GM18499 (cell line): ENCODE results near the gene FGFR2.

Experiments used
- ATAC-seq: cut with Tn5 transposase; IDR thresholded peaks from one replicate; pipeline ENCODE4 v1.9.1; 2021; ENCODE audit warnings: moderate number of reproducible peaks; ENCODE audit not compliant: insufficient read depth, unreplicated experiment

FGFR2 gene

DNA sequence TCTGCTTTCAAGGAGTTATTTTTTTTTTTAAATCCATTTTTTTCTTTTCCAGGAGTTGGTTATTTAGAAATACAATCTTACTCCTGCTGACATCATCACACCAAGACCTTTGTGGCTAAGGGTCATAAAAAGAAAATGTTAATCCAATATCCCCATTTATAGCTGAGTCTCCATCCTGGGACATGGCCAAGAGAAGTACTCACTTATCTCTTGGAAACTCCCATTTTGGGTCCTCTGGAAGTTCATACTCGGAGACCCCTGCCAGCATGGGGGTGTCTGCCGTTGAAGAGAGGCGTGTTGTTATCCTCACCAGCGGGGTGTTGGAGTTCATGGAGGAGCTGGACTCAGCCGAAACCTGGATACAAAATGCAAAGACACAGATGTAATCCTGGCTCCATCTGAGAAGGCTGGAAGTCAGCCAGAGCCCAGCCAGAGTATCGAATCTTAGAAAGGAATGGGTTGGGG is 94.6 kb downstream of the FGFR2 start:
- no peak for ATAC-seq

DNA sequence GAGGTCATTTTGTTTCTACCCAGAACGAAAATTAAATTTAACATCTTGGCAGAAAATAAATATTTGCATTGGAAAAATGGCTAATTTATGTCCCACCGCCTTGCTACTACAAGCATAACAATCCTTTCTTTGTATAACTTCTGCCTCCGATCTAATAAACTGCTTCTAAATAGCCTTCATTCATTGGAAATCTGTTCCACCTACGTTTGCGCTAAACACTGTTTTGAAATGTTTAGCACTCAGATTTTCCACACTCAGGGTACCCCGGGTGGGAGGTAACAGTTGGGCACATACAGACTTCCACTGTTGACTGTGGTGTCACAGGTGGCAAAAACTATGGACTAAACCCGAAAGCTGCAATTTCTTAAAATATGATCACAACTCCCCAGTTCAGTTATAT is 96.4 kb downstream of the FGFR2 start:
- no peak for ATAC-seq

DNA sequence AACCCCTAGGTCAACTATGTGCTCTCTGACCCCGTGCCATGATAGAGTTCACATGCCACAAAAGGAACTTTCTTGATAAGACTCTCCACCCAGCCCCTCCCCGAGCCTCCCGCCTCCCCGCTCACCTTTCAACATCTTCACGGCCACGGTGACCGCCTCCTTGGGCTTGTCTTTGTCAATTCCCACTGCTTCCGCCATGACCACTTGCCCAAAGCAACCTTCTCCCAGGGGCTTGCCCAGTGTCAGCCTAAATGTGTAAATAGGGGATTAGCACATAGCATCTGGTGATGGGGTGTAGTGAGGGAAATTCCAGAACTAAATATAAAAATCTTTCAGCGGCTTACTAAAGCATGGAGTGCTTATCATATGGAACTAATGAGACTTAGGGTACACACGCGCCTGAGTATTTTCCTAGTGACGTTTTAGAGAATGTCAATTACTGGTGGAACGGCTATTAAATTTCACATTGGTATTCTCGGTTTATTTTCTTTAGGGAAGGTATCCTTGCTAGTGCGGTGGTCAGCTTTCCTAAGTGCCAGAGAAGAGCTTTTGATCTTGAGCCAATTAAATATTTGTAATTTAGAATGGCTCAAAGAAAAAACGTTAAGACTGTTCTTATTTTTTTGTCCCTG is 97.4 kb downstream of the FGFR2 start:
- no peak for ATAC-seq

DNA sequence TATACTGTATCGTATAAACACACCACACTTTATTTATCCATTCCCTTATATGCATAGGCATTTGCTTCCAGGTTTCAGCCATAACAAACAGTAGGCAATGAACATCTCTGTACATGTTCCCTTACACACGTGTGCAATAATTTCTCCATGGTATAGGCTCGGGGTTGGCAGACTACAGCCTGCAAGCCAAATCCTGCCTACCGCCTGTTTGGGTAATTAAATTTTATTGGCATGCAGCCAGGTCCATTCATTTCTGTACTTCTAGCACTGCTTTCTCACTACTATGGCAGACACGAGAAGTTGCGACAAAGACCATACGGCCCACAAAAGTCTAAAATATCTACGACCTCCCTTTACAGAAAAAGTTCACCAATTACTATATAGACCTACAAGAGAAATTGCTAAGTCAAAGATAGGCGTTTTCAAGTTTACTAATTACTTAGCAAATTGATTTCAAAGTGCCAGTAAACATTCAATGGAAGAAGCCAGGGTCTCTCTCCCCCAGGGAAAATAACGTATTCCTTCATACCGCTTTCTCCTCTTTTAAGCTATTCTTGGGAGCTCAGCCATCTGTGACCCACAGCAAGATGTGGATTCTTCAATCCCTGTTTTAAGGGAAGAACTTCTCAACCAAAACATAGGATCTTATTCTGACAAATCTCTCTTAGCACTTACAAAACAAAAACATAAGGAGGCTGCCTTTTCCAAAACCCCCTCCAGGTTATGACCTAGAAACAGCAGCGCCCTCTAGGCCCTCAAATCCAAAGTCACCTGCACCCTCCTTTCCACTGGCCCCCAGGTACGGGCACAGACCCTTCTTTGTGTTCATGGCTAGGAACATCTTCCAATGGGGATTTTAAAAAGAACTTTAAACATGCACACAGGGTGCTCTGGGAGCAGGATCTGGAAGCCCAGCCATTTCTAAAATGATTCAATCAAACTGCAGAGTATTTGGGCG is 100.5 kb downstream of the FGFR2 start:
- ATAC-seq = no peak

DNA sequence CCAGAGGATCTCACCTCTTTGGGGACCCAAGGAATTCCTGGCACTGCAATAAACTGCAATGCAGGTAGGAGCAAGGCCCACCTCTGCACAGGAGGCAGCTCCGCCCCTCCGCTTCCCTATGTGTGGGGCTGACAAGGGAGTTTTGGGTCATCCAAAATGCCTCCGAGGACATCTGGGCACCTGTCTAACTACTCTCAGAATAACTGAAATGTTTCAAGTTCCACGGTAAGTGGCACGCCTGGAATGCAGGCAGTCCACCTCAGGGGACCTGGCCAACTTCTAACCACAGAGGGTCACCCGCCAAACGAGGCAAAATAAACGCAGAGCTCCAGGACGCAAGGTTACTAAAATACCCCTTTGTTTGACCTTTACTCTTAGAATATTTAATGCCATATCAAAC is 102.5 kb downstream of the FGFR2 start:
- no peak for ATAC-seq

DNA sequence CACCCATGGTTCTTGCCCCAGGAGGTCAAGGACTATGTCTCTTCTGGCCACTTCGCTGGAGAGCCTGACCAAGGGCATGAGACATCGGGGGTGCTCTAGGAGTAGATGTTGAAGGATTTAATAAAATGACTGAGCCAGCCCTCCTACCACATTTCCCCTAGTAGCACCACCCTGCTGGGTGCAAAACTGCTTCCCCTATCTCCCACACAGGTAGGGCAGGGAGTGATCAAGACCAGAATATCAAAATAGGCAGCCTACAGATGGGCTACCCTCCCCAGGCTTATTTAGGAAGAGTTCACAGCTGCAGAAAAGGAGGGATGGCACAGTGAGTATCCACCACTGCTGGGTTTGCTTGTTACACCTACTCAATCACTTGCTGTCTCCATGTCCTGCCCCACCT is 103.9 kb downstream of the FGFR2 start:
- no peak for ATAC-seq

DNA sequence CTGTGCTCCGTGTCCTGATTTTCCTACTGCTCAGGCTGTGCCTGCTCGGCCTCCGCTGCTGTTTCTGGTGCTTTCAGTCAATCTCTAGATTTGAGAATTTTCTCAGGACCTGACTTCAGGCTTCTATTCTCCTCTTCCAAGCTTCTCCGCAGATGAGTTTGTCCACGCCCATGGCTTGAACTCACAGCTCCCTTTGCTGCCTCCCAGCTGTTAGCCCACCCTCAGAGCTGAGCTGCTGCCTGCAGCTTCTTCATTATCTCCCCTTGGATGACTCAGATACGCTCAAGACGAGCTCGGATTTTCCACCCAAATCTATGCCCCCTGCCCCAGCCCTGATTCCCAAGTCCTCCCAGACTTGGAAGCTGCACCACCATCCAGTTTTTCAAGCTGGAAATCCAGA is 104.7 kb downstream of the FGFR2 start:
- ATAC-seq = no peak

DNA sequence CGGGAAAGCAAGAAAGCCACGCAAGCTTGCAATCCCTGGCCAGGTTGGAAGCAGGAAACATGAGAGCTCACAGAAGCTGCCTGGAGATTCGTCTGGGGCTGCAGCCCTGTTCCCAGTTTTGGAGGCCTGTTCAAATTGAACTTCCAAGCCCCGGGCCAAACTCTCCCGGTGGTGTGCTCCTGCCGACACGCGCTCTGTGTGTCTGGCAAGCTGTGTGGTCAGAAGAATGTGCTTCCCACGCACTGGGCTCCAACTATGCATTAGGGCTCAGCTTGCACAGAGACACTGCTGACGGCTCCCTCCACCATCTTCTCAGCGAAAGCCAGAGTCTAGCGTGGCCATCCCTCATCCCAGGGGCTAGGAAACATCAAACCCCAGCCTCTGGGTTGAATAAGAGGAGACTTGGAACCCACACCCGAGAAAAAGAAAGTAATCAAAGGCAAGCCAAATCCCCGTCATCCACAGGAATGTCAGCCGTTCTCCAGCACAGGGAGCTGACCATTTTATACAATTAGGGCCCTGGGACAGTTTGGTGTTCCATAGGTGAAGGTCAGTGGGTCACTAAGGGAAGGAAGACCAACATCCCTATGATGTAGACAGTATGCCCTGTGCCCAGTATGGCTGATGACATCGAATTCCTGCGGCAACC is 107.2 kb downstream of the FGFR2 start:
- ATAC-seq = no peak

DNA sequence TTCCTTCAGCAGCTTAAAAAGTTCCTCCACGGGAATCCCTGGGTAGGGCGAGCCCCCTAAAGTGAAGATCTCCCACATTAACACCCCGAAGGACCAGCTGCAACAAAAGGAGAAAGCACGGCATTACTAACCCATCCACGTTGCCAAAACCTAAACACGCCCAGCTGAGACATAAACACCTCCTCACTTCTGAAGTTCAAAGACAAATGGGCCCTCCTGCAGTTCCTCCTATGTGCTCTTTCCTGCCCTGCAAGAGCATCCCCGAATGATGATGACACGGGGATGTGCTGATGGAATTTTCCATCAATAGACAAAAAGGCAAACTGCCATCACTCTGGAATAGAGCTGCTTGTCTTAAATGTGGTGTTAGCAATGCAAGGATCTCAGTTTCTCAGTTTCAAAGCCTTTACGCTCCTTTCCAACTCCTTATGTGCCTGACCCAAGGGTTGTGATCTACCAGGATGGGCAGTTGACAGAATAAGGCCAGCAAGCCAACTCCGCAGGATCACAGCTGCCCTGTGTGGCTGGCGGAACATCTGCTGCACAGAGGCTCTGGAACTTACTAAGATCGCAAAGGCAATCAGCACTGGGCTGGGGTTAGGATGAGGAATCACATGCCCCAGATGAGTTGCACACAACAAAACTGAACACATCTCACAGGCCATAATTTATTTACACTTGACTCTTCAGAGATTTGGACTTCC is 112.7 kb downstream of the FGFR2 start:
- no peak for ATAC-seq

DNA sequence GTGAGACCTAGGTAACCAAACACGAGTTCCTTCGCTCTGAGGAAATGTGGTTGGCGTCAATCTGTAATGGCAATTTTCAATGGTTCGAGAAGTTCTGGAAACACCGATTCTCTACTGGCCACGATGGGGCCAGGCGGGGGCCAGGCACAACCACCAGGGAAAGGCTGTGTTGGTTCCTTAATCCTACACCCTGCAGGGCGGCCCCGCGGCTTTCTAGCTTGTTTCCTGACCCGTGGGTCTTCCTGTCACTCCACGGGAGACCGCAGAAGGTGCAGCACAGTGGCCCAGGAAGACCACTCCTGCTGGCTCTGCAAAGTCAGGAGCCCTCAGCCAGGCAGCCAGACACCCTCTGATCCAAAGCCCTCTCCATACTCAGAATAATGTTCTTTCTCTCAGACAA is 113.4 kb downstream of the FGFR2 start:
- no peak for ATAC-seq

DNA sequence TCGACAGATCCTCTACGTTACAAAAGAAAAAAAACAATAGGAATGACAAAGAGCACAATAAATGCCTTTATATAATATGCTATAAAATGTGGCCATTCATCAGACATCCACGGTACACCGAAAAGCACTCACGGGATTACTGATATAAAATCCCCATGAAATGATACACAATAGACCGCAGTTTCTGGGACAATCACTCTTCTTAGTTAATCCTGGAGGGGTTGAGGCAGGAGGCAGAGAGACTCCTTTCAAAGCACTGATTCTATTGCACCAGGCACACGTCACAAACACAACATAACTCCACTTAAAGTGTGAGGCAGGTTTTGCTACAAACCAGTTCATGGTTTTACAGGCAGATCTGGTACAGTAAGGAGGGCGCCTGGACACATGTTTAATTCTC is 113.8 kb downstream of the FGFR2 start:
- ATAC-seq = no peak

DNA sequence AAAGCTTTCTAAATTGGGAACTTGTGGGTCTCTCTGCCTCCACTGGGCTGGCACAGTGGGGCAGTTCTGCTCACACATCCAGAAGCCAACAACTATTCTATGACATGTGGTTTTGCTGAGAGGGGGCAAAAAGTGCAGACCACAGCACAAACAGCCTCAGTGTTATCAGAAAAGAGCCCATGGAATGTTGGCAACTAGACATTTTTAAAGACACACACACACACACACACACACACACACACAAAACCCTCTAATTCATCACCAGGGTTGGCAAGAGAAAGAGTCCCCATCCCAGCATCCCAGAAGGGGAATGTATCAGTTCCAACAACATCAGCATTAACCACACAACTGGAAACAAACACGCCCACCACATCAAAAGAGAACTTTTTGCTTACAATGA is 117.1 kb downstream of the FGFR2 start:
- no peak for ATAC-seq

DNA sequence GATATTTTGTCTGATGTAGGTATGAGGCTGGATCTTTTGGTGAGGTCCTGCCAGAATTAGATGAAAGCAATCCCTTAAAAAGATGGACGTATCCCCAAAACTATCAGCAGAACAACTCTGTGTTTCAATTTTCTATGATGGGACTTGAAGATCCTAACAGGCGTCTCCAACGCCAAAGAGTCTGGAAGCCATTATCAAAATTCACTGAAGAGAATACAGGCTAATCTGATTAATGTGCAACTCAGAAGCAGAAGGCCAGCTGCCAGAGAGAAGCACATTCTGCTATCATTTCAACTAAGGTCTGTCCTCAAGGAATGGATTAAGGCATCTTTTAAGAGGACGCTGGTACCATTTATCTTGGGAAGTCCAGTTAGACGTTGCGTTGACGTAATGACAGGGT is 119.7 kb downstream of the FGFR2 start:
- no peak for ATAC-seq

DNA sequence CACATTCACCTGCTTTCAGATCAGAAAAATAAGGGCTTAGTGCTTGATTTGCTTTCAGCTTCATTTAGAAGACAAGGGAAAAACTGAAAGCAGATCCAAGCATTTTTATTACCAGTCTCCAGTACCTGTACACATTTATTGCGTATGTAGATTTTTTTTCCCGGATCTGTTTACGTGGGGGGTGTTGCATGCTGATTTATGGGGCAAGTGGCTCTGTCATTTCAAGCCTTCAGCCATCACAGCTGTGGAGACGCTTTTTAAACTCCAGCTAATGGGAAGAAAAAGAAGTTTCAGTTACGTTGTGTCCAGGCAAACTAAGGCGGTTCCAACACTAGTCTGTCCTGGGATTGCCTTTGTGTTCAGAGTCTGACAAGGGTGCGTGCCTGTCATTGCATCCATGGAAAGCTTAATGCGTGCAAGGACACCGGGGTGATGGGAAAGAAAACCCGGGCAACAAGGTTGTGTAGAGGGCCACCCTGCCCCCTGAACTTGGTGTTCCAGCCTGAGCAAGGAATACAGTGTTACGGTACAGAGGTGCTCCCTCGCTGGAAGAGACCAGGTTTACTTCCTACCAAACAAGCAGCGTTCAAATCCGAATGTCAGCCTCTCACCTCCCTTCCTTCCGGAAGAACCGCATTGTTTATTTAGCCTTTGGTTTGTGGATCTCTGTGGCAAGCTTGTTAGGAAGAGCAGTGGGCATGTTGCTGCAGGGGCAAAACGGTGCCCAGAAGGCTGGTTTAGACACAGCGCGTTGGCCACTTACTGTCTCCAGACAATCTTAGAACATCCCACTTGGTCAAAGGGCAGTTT is 128.2 kb downstream of the FGFR2 start:
- no peak for ATAC-seq

DNA sequence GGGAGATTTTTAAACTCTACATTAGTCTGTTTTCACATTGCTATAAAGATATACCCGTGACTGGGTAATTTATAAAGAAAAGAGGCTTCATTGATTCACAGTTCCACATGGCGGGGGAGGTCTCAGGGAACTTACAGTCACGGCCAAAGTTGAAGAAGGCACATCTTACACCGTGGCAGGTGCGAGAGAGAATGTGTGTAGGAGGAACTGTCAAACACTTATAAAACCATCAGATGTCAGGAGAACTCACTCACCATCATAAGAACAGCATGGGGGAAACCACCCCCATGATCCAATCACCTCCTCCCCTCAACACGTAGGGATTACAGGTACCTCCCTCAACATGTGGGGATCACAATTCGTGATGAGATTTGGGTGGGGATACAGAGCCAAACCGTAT is 129.5 kb downstream of the FGFR2 start:
- ATAC-seq = no peak

DNA sequence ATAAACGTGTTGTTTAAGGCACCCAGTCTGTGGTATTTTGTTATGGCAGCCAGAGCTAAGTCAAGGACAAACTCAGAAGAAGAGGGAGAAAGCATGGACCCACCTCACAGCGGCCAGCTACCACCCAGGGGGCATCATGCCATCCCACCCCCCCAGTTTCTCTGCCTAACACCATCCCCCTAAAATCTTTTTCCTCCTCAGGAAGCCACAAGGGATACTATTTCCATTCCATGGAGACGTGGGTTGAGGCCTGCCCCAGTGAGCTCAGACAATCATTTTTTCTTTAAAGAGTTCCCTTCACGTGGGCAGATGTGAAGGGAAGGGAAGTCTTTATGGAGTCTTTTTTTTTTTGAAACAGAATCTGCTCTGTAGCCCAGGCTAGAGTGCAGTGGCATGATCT is 131.8 kb downstream of the FGFR2 start:
- no peak for ATAC-seq

DNA sequence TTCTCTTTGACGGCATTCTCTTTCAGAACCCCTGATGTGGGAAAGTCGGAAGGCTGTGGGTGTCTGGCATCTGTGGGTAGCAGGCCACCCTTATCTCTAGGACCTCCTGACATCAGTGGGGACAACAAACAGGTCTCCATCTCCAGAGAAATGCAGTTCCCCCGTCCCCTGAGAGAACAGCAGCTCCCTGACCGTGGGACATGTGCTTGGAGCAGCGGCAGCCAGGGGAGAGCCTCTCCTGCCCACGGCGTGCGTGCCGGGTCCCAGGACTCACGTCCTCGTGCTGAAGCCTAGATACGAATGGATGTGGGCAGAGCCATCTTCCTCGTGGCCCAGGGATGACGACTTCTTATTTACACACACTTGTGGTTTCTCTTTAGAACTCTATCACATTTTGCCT is 133.0 kb downstream of the FGFR2 start:
- ATAC-seq = no peak

DNA sequence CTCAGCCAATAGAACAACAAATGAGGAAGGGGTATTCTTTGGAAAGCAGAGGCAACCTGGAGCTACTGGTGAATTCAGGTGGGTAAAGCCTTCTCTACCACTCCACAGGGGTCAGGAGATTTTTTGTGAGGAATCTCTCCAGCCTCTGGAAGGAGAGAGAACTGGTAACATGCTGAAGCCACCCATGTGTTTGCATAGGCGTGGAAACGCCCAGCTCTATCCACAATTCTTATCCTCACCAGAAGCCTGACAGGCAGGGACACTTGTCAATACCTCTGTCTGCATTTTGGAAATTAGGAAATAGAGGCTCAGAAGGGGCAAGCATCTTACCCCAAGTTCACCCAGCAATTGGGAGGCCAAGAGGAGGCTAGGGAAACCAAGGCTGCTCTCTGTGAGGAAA is 133.7 kb downstream of the FGFR2 start:
- no peak for ATAC-seq

DNA sequence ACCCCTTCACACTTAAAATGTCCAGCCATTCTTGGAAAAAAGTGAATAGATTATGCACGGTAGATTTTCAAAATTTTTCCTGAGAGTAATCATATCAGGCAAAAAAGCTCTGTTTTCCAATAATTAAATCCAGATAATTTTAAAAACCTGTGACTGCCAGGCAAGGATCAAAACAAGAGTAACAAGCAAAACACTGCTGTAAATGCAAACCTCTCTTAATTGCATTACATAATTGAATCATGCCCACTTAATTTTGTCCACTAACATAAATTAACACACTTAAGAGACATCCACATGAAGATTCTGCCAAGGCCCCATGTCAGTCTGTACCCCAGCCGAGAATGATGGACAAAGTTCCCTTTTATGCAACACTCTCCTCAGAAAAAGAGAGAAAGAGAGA is 135.3 kb downstream of the FGFR2 start:
- no peak for ATAC-seq

DNA sequence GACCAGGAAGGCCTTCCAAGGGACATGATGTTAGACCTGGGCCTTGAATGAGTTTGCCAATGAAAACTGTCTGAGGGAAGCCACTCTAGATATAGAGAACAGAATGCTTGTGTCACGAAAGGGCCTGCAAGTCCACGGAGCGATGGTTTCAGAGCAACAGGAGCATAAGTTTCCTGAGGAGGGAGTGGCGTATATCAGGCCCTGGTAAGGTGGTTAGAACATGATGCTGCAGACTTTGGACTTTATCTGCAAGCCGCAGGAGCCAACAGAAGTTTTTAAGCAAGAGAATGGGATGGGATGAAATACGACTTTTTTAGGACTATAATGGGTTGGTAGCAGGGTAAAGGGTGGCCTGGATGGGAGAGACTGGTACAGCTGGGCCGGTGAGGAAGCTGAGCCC is 136.0 kb downstream of the FGFR2 start:
- no peak for ATAC-seq
